HEK293T (cell line): Measurements from ENCODE around the gene CAPZB.

Source experiments
- CTCF ChIA-PET: fragments of 350-600 bp; formaldehyde crosslinking; extraction: SDS; loops from one replicate; lab custom pipeline; 2021; ENCODE audit warnings: antibody characterized with exemption, inconsistent platforms; lab: Yijun Ruan, JAX
- POLR2A ChIA-PET: fragments of 350-600 bp; formaldehyde crosslinking; extraction: SDS; loops from one replicate; lab custom pipeline; 2020; ENCODE audit warnings: antibody characterized with exemption, inconsistent platforms; lab: Yijun Ruan, JAX
- DNase-seq: peaks from one replicate; pipeline ENCODE4 v3.0.0; 2012; ENCODE audit warnings: mixed read lengths; ENCODE audit errors: extremely low spot score
- ARNT ChIP-seq: fragments of 450-650 bp; IDR thresholded peaks from 2 replicates; pipeline ENCODE4 v1.6.1; 2017; ENCODE audit warnings: mild to moderate bottlenecking
- BHLHE40 ChIP-seq: fragments of 450-650 bp; IDR thresholded peaks from 2 replicates; pipeline ENCODE4 v1.6.1; 2016; ENCODE audit warnings: mild to moderate bottlenecking, moderate library complexity, borderline replicate concordance
- CTBP1 ChIP-seq: fragments of 450-650 bp; IDR thresholded peaks from 2 replicates; pipeline ENCODE4 v1.6.1; 2016; ENCODE audit warnings: borderline replicate concordance
- ELF4 ChIP-seq: fragments of 450-650 bp; IDR thresholded peaks from 2 replicates; pipeline ENCODE4 v1.6.1; 2017; ENCODE audit warnings: antibody characterized with exemption
- FOXA1 ChIP-seq: fragments of 450-650 bp; IDR thresholded peaks from 2 replicates; pipeline ENCODE4 v1.6.1; 2016; ENCODE audit warnings: mild to moderate bottlenecking
- FOXK2 ChIP-seq: fragments of 450-650 bp; IDR thresholded peaks from 2 replicates; pipeline ENCODE4 v1.6.1; 2016; ENCODE audit warnings: mild to moderate bottlenecking
- FOXM1 ChIP-seq: fragments of 450-650 bp; IDR thresholded peaks from 2 replicates; pipeline ENCODE4 v1.6.1; 2017; ENCODE audit warnings: mild to moderate bottlenecking, borderline replicate concordance
- HDGF ChIP-seq: fragments of 450-650 bp; IDR thresholded peaks from 2 replicates; pipeline ENCODE4 v1.6.1; 2017; ENCODE audit warnings: antibody characterized with exemption, borderline replicate concordance
- L3MBTL2 ChIP-seq: fragments of 450-650 bp; conservative IDR thresholded peaks from 2 replicates; pipeline ENCODE4 v1.6.1; 2016; ENCODE audit warnings: mild to moderate bottlenecking
- LEF1 ChIP-seq: fragments of 450-650 bp; IDR thresholded peaks from 2 replicates; pipeline ENCODE4 v1.6.1; 2017; ENCODE audit warnings: mild to moderate bottlenecking, borderline replicate concordance
- NFRKB ChIP-seq: fragments of 450-650 bp; IDR thresholded peaks from 2 replicates; pipeline ENCODE4 v1.6.1; 2016; ENCODE audit warnings: mild to moderate bottlenecking, moderate library complexity
- PKNOX1 ChIP-seq: fragments of 450-650 bp; IDR thresholded peaks from 2 replicates; pipeline ENCODE4 v1.6.1; 2016
- SP1 ChIP-seq: fragments of 450-650 bp; IDR thresholded peaks from 2 replicates; pipeline ENCODE4 v1.6.1; 2017
- SUZ12 ChIP-seq: fragments of 450-650 bp; IDR thresholded peaks from 2 replicates; pipeline ENCODE4 v1.6.1; 2016; ENCODE audit warnings: mild to moderate bottlenecking
- TARDBP ChIP-seq: fragments of 450-650 bp; IDR thresholded peaks from 2 replicates; pipeline ENCODE4 v1.6.1; 2016
- ZNF384 ChIP-seq: fragments of 450-650 bp; IDR thresholded peaks from 2 replicates; pipeline ENCODE4 v1.6.1; 2016

The CAPZB gene

GRCh38 chr1:19348441-19349198, 136.7 kb downstream of the CAPZB start:
- TF ChIP-seq FOXA1 (no peak), BHLHE40 (no peak), SP1 (no peak), ARNT (no peak), CTBP1 (no peak), L3MBTL2 (no peak), ELF4 (no peak), FOXM1 (no peak)
- POLR2A ChIA-PET: no interaction called here
- no peak for DNase-seq
- CTCF ChIA-PET: interaction anchor here (1.4 kb wide), 1 partner anchor 26 kb away, joined by 5 read pairs; no protein-coding TSS in a partner anchor

GRCh38 chr1:19347533-19348172, 137.7 kb downstream of the CAPZB start:
- ChIA-PET POLR2A (no interaction called here), CTCF (no interaction called here)
- no peak for DNase-seq
- TF ChIP-seq CTBP1 (no peak), SP1 (no peak), ZNF384 (no peak), LEF1 (no peak), FOXA1 (no peak), BHLHE40 (no peak), NFRKB (no peak), SUZ12 (no peak), FOXK2 (no peak), ELF4 (no peak), FOXM1 (no peak), PKNOX1 (no peak), ARNT (no peak), TARDBP (no peak), HDGF (no peak), L3MBTL2 (no peak)

- POLR2A ChIA-PET: no interaction called here
- TF ChIP-seq BHLHE40: no peak
- no peak for TF ChIP-seq SP1
- TF ChIP-seq TARDBP: no peak
- DNase-seq: no peak
- CTCF ChIA-PET: interaction anchor here (0.5 to 1.3 kb wide), 2 partner anchors 246 to 305 kb away, joined by 4 read pairs; no protein-coding TSS in a partner anchor
These were observed 139.3 kb downstream of the CAPZB start for GRCh38 chr1:19346026-19346425.

GRCh38 chr1:19345391-19345790, 139.9 kb downstream of the CAPZB start:
- ChIA-PET POLR2A (no interaction called here), CTCF (interaction anchor here (0.6 to 1.3 kb wide), 2 partner anchors 74 to 306 kb away, joined by 3 to 4 read pairs; no protein-coding TSS in a partner anchor)
- no peak for DNase-seq
- TF ChIP-seq PKNOX1 (no peak), ZNF384 (no peak), FOXK2 (no peak), LEF1 (no peak), SUZ12 (no peak), ARNT (no peak)

GRCh38 chr1:19344831-19345230, 140.5 kb downstream of the CAPZB start:
- TF ChIP-seq SUZ12 (no peak), PKNOX1 (no peak), TARDBP (no peak), CTBP1 (no peak), BHLHE40 (no peak), ARNT (no peak), NFRKB (no peak), ZNF384 (no peak), FOXK2 (no peak), LEF1 (no peak), SP1 (no peak), HDGF (no peak), FOXM1 (no peak), ELF4 (no peak), FOXA1 (no peak), L3MBTL2 (no peak)
- no peak for DNase-seq
- CTCF ChIA-PET: interaction anchor here (0.6 to 1.3 kb wide), 2 partner anchors 74 to 306 kb away, joined by 3 to 4 read pairs; no protein-coding TSS in a partner anchor
- POLR2A ChIA-PET: no interaction called here

GRCh38 chr1:19344372-19344810, 140.9 kb downstream of the CAPZB start:
- no peak for TF ChIP-seq CTBP1
- no peak for TF ChIP-seq NFRKB
- TF ChIP-seq SP1: no peak
- no peak for TF ChIP-seq ELF4
- no peak for TF ChIP-seq SUZ12
- no peak for TF ChIP-seq HDGF
- TF ChIP-seq FOXA1: no peak
- TF ChIP-seq LEF1: no peak
- TF ChIP-seq FOXM1: no peak
- no peak for TF ChIP-seq TARDBP
- no peak for TF ChIP-seq BHLHE40
- no peak for TF ChIP-seq L3MBTL2
- TF ChIP-seq ARNT: no peak
- TF ChIP-seq FOXK2: no peak
- DNase-seq: peak; percentile 57
- CTCF ChIA-PET: interaction anchor here (1.0 to 1.3 kb wide), 2 partner anchors 307 to 318 kb away, joined by 3 to 4 read pairs; no protein-coding TSS in a partner anchor
- POLR2A ChIA-PET: no interaction called here
